NCI-H446 (cell line): Measurements from ENCODE around the gene UGT1A5.
"Not testable (repeated sequence)": the region's sequence is repeated elsewhere in the genome, so short reads cannot be mapped to it uniquely, and the experiment has no call there.

Experiments used
- DNase-seq, 2 experiments: peaks; one replicate each; lab custom pipeline; 2025; lab: John Stamatoyannopoulos, UW

The UGT1A5 gene

GRCh38 chr2:233745838-233746237 lies 33.1 kb downstream of the UGT1A5 start:
- not testable (repeated sequence) for DNase-seq

GRCh38 chr2:233746475-233747282 lies 34.0 kb downstream of the UGT1A5 start:
- DNase-seq = no peak

GRCh38 chr2:233747283-233747544 lies 34.5 kb downstream of the UGT1A5 start:
- DNase-seq = no peak

- not testable (repeated sequence) for DNase-seq
These were observed 38.0 kb downstream of the UGT1A5 start for GRCh38 chr2:233750689-233751088.

GRCh38 chr2:233751212-233752009 lies 38.7 kb downstream of the UGT1A5 start:
- not testable (repeated sequence) for DNase-seq

GRCh38 chr2:233754872-233755611 lies 42.3 kb downstream of the UGT1A5 start:
- no peak for DNase-seq

GRCh38 chr2:233756429-233757081 lies 43.8 kb downstream of the UGT1A5 start:
- DNase-seq = no peak

GRCh38 chr2:233758141-233758540 lies 45.4 kb downstream of the UGT1A5 start:
- no peak for DNase-seq

- no peak for DNase-seq
These were observed 46.1 kb downstream of the UGT1A5 start for GRCh38 chr2:233758849-233759248.

GRCh38 chr2:233760043-233760442 lies 47.3 kb downstream of the UGT1A5 start, which contains the start of gene UGT1A1:
TSS of gene UGT1A1 (plus strand) at chr2:233760270. CDS start at chr2:233760288, 18 bp downstream.
- DNase-seq = no peak

- DNase-seq = no peak
These were observed 48.5 kb downstream of the UGT1A5 start for GRCh38 chr2:233761040-233761769.

GRCh38 chr2:233764264-233764663 lies 51.6 kb downstream of the UGT1A5 start:
- no peak for DNase-seq

GRCh38 chr2:233764761-233765160 lies 52.1 kb downstream of the UGT1A5 start:
- no peak for DNase-seq

GRCh38 chr2:233766416-233766815 lies 53.7 kb downstream of the UGT1A5 start:
- no peak for DNase-seq

- DNase-seq = no peak
These were observed 55.4 kb downstream of the UGT1A5 start for GRCh38 chr2:233768076-233768475.

GRCh38 chr2:233769260-233769659 lies 56.6 kb downstream of the UGT1A5 start:
- DNase-seq = no peak

- DNase-seq = no peak
These were observed 59.4 kb downstream of the UGT1A5 start for GRCh38 chr2:233772153-233772552.

- no peak for DNase-seq
These were observed 59.9 kb downstream of the UGT1A5 start for GRCh38 chr2:233772583-233772982.

- no peak for DNase-seq
These were observed 61.1 kb downstream of the UGT1A5 start for GRCh38 chr2:233773854-233774253.

GRCh38 chr2:233775414-233775813 lies 62.7 kb downstream of the UGT1A5 start:
- no peak for DNase-seq

GRCh38 chr2:233778030-233778429 lies 65.3 kb downstream of the UGT1A5 start, which contains the start of gene MROH2A:
TSS of gene MROH2A (plus strand) at chr2:233778330. CDS start at chr2:233779359, 1,029 bp downstream.
- no peak for DNase-seq
